Measurements from ENCODE around the gene SENP1. TPM values are rescaled to one million over a fixed set of nuclear protein-coding genes. Genes with fewer than 3 reads are reported as not detected.

The SENP1 gene
- total RNA-seq, 1 donor from 2014 or later = 3.9 TPM

- no peak for DNase-seq (ENCODE audit: low spot score)
- ATAC-seq = peak; percentile 67
Observed at GRCh38 chr12:48002773-48003218, 103.1 kb downstream of the SENP1 start.

GRCh38 chr12:48002414-48002730, 103.5 kb downstream of the SENP1 start:
- DNase-seq (ENCODE audit: low spot score) (no peak), ATAC-seq (no peak)

- no peak for DNase-seq (ENCODE audit: low spot score)
- peak; percentile 57 for ATAC-seq
Observed at GRCh38 chr12:48001505-48002413, 104.1 kb downstream of the SENP1 start.

GRCh38 chr12:48000878-48001504, 104.9 kb downstream of the SENP1 start:
- DNase-seq (ENCODE audit: low spot score) (no peak), ATAC-seq (no peak)

GRCh38 chr12:47999816-48000215, 106.1 kb downstream of the SENP1 start:
- ATAC-seq = no peak
- DNase-seq (ENCODE audit: low spot score) = no peak

GRCh38 chr12:47997321-47997720, 108.6 kb downstream of the SENP1 start:
- peak; percentile 68 for DNase-seq (ENCODE audit: low spot score)
- peak; percentile 91 for ATAC-seq

GRCh38 chr12:47995981-47996401, 109.9 kb downstream of the SENP1 start:
- ATAC-seq (peak; percentile 56), DNase-seq (ENCODE audit: low spot score) (no peak)

GRCh38 chr12:47993491-47993890, 112.4 kb downstream of the SENP1 start:
- ATAC-seq = no peak

More at GRCh38 chr12:47993491-47993890, 112.4 kb downstream of the SENP1 start:
- DNase-seq (ENCODE audit: low spot score) = no peak

Other genes starting within 250 kb of the SENP1 start
- 0.28 TPM for gene VDR, start 201.1 kb downstream of the SENP1 start, total RNA-seq
- gene TMEM106C, start 142.5 kb downstream of the SENP1 start, total RNA-seq = 14.8 TPM
- gene COL2A1, start 101.6 kb downstream of the SENP1 start, total RNA-seq = 0.08 TPM
- 5.4 TPM for gene PFKM, start 13.3 kb upstream of the SENP1 start, total RNA-seq
- 24.7 TPM for gene ASB8, start 51.4 kb upstream of the SENP1 start, total RNA-seq
- not detected for gene CCDC184, start 77.6 kb upstream of the SENP1 start, total RNA-seq
- not detected for gene OR10AD1, start 97.2 kb upstream of the SENP1 start, total RNA-seq
- 7.8 TPM for gene ZNF641, start 244.8 kb upstream of the SENP1 start, total RNA-seq